ENCODE measurements around the gene MACO1. TPM values are rescaled to one million over a fixed set of nuclear protein-coding genes. Genes with fewer than 3 reads are reported as not detected.
A peak's percentile ranks its signal among the peaks of the same experiment; 100 is the strongest.
"Not testable (repeated sequence)": the region's sequence is repeated elsewhere in the genome, so short reads cannot be mapped to it uniquely, and the experiment has no call there.

The MACO1 gene
- total RNA-seq = 10 to 100 TPM; 11.0 to 11.4 TPM

- peak within 1 kb of the TSS; percentile 98 for H3K4me3 Mint-ChIP-seq
- no peaks in the 10 kb centered on the region for H3K9me3 Mint-ChIP-seq
- intact Hi-C loops (cut with micrococcal nuclease) = loop anchor here (2.0 to 5.0 kb wide), 4 partner anchors 42 to 802 kb away; partner anchors contain the start of genes CEP85, RSRP1 and TMEM50A
- H3K4me1 Mint-ChIP-seq (ENCODE audit: low read depth) = peaks cover 38% of the 10 kb centered on the region
- H3K27ac Mint-ChIP-seq = peak within 1 kb of the TSS; percentile 98
- ChIA-PET CTCF (interaction anchor here (1.5 kb wide), 1 partner anchor 57 kb away, joined by 4 read pairs; no protein-coding TSS in a partner anchor), POLR2A (interaction anchor here (0.6 to 1.1 kb wide), 9 partner anchors 22 to 571 kb away, joined by 3 to 6 read pairs (median 4); partner anchors contain the start of genes MTFR1L, RSRP1 and SYF2)
- no peaks in the 10 kb centered on the region for H3K27me3 Mint-ChIP-seq
- peaks cover 2% of the 10 kb centered on the region for H3K36me3 Mint-ChIP-seq
- peak; percentile 98 for DNase-seq
Measured at GRCh38 chr1:25430073-25430966, at the start of gene MACO1. MACO1 (plus strand) TSS chr1:25430897; CDS start chr1:25431099, 202 bp downstream.

GRCh38 chr1:25382543-25382942, 48.2 kb upstream of the MACO1 start:
- H3K4me3 Mint-ChIP-seq; H3K27ac Mint-ChIP-seq; POLR2A ChIA-PET; intact Hi-C loops (cut with micrococcal nuclease); H3K36me3 Mint-ChIP-seq; H3K4me1 Mint-ChIP-seq (ENCODE audit: low read depth); DNase-seq; CTCF ChIA-PET; H3K27me3 Mint-ChIP-seq; H3K9me3 Mint-ChIP-seq: not testable (repeated sequence)

- H3K4me1 Mint-ChIP-seq (ENCODE audit: low read depth); H3K36me3 Mint-ChIP-seq; CTCF ChIA-PET; H3K27ac Mint-ChIP-seq; intact Hi-C loops (cut with micrococcal nuclease); H3K9me3 Mint-ChIP-seq; H3K4me3 Mint-ChIP-seq; DNase-seq; POLR2A ChIA-PET; H3K27me3 Mint-ChIP-seq: not testable (repeated sequence)
Measured at GRCh38 chr1:25383090-25383489, 47.6 kb upstream of the MACO1 start.

- DNase-seq = not testable (repeated sequence)
Measured at GRCh38 chr1:25383875-25384274, 46.8 kb upstream of the MACO1 start.

GRCh38 chr1:25387096-25387495, 43.6 kb upstream of the MACO1 start:
- H3K27me3 Mint-ChIP-seq; DNase-seq; H3K9me3 Mint-ChIP-seq; POLR2A ChIA-PET; intact Hi-C loops (cut with micrococcal nuclease); H3K36me3 Mint-ChIP-seq; CTCF ChIA-PET; H3K4me1 Mint-ChIP-seq (ENCODE audit: low read depth); H3K27ac Mint-ChIP-seq; H3K4me3 Mint-ChIP-seq: not testable (repeated sequence)

More at GRCh38 chr1:25383875-25384274, 46.8 kb upstream of the MACO1 start:
- intact Hi-C loops (cut with micrococcal nuclease); H3K36me3 Mint-ChIP-seq; CTCF ChIA-PET; H3K27ac Mint-ChIP-seq; H3K9me3 Mint-ChIP-seq; H3K27me3 Mint-ChIP-seq; H3K4me3 Mint-ChIP-seq; POLR2A ChIA-PET; H3K4me1 Mint-ChIP-seq (ENCODE audit: low read depth): not testable (repeated sequence)

- intact Hi-C loops (cut with micrococcal nuclease); DNase-seq; H3K4me1 Mint-ChIP-seq (ENCODE audit: low read depth); H3K9me3 Mint-ChIP-seq; H3K4me3 Mint-ChIP-seq; CTCF ChIA-PET; H3K27me3 Mint-ChIP-seq; H3K27ac Mint-ChIP-seq; H3K36me3 Mint-ChIP-seq; POLR2A ChIA-PET: not testable (repeated sequence)
Measured at GRCh38 chr1:25388691-25389090, 42.0 kb upstream of the MACO1 start.

GRCh38 chr1:25389721-25390120, 41.0 kb upstream of the MACO1 start:
- DNase-seq; CTCF ChIA-PET; POLR2A ChIA-PET; intact Hi-C loops (cut with micrococcal nuclease); H3K9me3 Mint-ChIP-seq; H3K4me3 Mint-ChIP-seq; H3K4me1 Mint-ChIP-seq (ENCODE audit: low read depth); H3K36me3 Mint-ChIP-seq; H3K27me3 Mint-ChIP-seq; H3K27ac Mint-ChIP-seq: not testable (repeated sequence)

GRCh38 chr1:25392841-25393240, 37.9 kb upstream of the MACO1 start:
- Mint-ChIP-seq H3K4me1 (ENCODE audit: low read depth) (no peaks in the 10 kb centered on the region), H3K27me3 (peaks cover 2% of the 10 kb centered on the region), H3K27ac (no peak overlapping the region), H3K9me3 (no peaks in the 10 kb centered on the region), H3K36me3 (no peaks in the 10 kb centered on the region), H3K4me3 (no peak overlapping the region)
- POLR2A ChIA-PET = no interaction called here
- intact Hi-C loops (cut with micrococcal nuclease) = no loop called here
- CTCF ChIA-PET = no interaction called here
- DNase-seq = no peak

GRCh38 chr1:25397549-25397948, 33.1 kb upstream of the MACO1 start:
- H3K27me3 Mint-ChIP-seq; H3K27ac Mint-ChIP-seq; H3K4me1 Mint-ChIP-seq (ENCODE audit: low read depth); CTCF ChIA-PET; H3K9me3 Mint-ChIP-seq; H3K4me3 Mint-ChIP-seq; DNase-seq; intact Hi-C loops (cut with micrococcal nuclease); H3K36me3 Mint-ChIP-seq; POLR2A ChIA-PET: not testable (repeated sequence)

GRCh38 chr1:25398079-25398478, 32.6 kb upstream of the MACO1 start:
- POLR2A ChIA-PET; H3K27ac Mint-ChIP-seq; H3K27me3 Mint-ChIP-seq; DNase-seq; CTCF ChIA-PET; H3K4me1 Mint-ChIP-seq (ENCODE audit: low read depth); intact Hi-C loops (cut with micrococcal nuclease); H3K36me3 Mint-ChIP-seq; H3K9me3 Mint-ChIP-seq; H3K4me3 Mint-ChIP-seq: not testable (repeated sequence)

- H3K4me1 Mint-ChIP-seq (ENCODE audit: low read depth); H3K36me3 Mint-ChIP-seq; H3K4me3 Mint-ChIP-seq; H3K27ac Mint-ChIP-seq; POLR2A ChIA-PET; H3K27me3 Mint-ChIP-seq; H3K9me3 Mint-ChIP-seq: not testable (repeated sequence)
- CTCF ChIA-PET = interaction anchor here (0.6 to 0.7 kb wide), 5 partner anchors 89 to 751 kb away, joined by 3 to 7 read pairs (median 4); partner anchors contain the start of gene SELENON
- intact Hi-C loops (cut with micrococcal nuclease) = loop anchor here (10.0 kb wide), 1 partner anchor 122 kb away; no protein-coding TSS in a partner anchor
- DNase-seq = peak; percentile 16
Measured at GRCh38 chr1:25402947-25403803, 27.5 kb upstream of the MACO1 start.

GRCh38 chr1:25405731-25406305, 24.9 kb upstream of the MACO1 start:
- intact Hi-C loops (cut with micrococcal nuclease) = loop anchor here (10.0 kb wide), 1 partner anchor 119 kb away; no protein-coding TSS in a partner anchor
- H3K36me3 Mint-ChIP-seq; H3K4me1 Mint-ChIP-seq (ENCODE audit: low read depth); H3K27me3 Mint-ChIP-seq; DNase-seq; POLR2A ChIA-PET; CTCF ChIA-PET; H3K27ac Mint-ChIP-seq; H3K9me3 Mint-ChIP-seq; H3K4me3 Mint-ChIP-seq: not testable (repeated sequence)

Measured in activated CD4-positive, alpha-beta memory T cell treated with anti-CD3 and anti-CD28 coated beads for 36 hours (primary cell).